Breast epithelium (tissue), 4 donors: Measurements from ENCODE around the gene DNAH7. TPM values are rescaled to one million over a fixed set of nuclear protein-coding genes. Genes with fewer than 3 reads are reported as not detected.

Source experiments
- DNase-seq, 2 donors: peaks; one replicate each; pipeline ENCODE4 v3.0.0-alpha.2; 2019; ENCODE audit warnings: low spot score in 2 of 2
- H3K27ac ChIP-seq, 2 donors: fragments of 200-600 bp; sonication (generic) in 1 of 2; one replicate each; pipeline ENCODE4 v1.5.1; 2016 to 2019; ENCODE audit warnings: mild to moderate bottlenecking in 1 of 2
- H3K27me3 ChIP-seq, 2 donors: fragments of 200-600 bp; sonication (generic) in 1 of 2; one replicate each; pipeline versions ENCODE4 v1.5.1 to v1.6.0; 2017 to 2019; ENCODE audit warnings: control low read depth in 1 of 2, mild to moderate bottlenecking in 1 of 2
- H3K36me3 ChIP-seq: fragments of 200-600 bp; one replicate; pipeline ENCODE4 v1.5.1; 2019
- H3K4me1 ChIP-seq, 2 donors: fragments of 200-600 bp; sonication (generic); one replicate each; pipeline ENCODE4 v1.5.1; 2016 to 2019; ENCODE audit warnings: control low read depth in 1 of 2
- H3K4me3 ChIP-seq, 3 donors: fragments of 200-600 bp; sonication (generic); 1 replicate in 2 of 3; 2 replicates in 1 of 3; pipeline ENCODE4 v1.5.1; 2016 to 2019; ENCODE audit warnings: mild to moderate bottlenecking in 3 of 3, moderate library complexity in 2 of 3
- H3K9me3 ChIP-seq, 2 donors: fragments of 200-600 bp; sonication (generic) in 1 of 2; one replicate each; pipeline ENCODE4 v1.5.1; 2016 to 2019; ENCODE audit warnings: control low read depth in 1 of 2
- POLR2A ChIP-seq: fragments of 450-650 bp; IDR thresholded peaks from one replicate; pipeline ENCODE4 v1.6.1; 2016; ENCODE audit warnings: antibody characterized with exemption, mild to moderate bottlenecking, moderate library complexity
- POLR2AphosphoS5 ChIP-seq, 3 donors: sonication (generic); formaldehyde crosslinking; IDR thresholded peaks; one replicate each; pipeline ENCODE4 v1.6.1; 2017; ENCODE audit warnings: antibody characterized with exemption in 3 of 3
- intact Hi-C: fragments of 100-400 bp; cut with DNase I; formaldehyde crosslinking; loops from one replicate; pipeline ENCODE4 v1.15.1; 2023; ENCODE audit warnings: low total_unique reads
- total RNA-seq, 3 donors: library from RNA; depleted of rRNA; stranded (reverse); fragments of >200 nt; gene quantifications; one replicate each; pipeline ENCODE4 v1.1.0, GENCODE V29; 2016
- TF ChIP-seq, protein P1 (sequence below), 3 donors: fragments of 450-650 bp; IDR thresholded peaks; one replicate each; pipeline ENCODE4 v1.5.1; 2016 to 2017; ENCODE audit warnings: antibody characterized with exemption in 3 of 3, mild to moderate bottlenecking in 3 of 3, moderate library complexity in 3 of 3

Gene DNAH7
- total RNA-seq, 3 donors from 2014 or later, result 1.3 to 10.5 (median 7.2) TPM

DNA sequence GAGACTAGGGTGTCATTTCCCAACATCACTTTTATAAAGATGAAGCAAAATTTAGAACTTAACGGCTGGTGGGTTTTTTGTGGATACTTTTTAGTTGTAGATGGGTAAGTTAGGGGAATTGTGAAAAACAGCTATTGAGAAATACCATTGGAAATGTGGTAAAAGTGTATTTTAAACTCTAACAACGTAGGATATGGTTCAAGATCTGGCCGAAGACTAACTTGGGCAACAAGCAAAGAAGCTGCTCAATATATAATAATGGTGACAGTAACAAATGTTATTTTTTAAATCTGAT lies 1.6 kb downstream of the DNAH7 start:
- Histone ChIP-seq H3K27me3 (no peaks in the 10 kb centered on the region), H3K27ac (no peak overlapping the region), H3K4me3 (no peak overlapping the region), H3K9me3 (no peaks in the 10 kb centered on the region), H3K36me3 (no peaks in the 10 kb centered on the region), H3K4me1 (no peaks in the 10 kb centered on the region)
- intact Hi-C loops, result no loop called here
- no peak for TF ChIP-seq POLR2A
- TF ChIP-seq, protein P1, sequence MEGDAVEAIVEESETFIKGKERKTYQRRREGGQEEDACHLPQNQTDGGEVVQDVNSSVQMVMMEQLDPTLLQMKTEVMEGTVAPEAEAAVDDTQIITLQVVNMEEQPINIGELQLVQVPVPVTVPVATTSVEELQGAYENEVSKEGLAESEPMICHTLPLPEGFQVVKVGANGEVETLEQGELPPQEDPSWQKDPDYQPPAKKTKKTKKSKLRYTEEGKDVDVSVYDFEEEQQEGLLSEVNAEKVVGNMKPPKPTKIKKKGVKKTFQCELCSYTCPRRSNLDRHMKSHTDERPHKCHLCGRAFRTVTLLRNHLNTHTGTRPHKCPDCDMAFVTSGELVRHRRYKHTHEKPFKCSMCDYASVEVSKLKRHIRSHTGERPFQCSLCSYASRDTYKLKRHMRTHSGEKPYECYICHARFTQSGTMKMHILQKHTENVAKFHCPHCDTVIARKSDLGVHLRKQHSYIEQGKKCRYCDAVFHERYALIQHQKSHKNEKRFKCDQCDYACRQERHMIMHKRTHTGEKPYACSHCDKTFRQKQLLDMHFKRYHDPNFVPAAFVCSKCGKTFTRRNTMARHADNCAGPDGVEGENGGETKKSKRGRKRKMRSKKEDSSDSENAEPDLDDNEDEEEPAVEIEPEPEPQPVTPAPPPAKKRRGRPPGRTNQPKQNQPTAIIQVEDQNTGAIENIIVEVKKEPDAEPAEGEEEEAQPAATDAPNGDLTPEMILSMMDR (IDR thresholded peaks at IDR 0.05), result peak in 1 of 3 donors; percentile 3
- no peak for DNase-seq

DNA sequence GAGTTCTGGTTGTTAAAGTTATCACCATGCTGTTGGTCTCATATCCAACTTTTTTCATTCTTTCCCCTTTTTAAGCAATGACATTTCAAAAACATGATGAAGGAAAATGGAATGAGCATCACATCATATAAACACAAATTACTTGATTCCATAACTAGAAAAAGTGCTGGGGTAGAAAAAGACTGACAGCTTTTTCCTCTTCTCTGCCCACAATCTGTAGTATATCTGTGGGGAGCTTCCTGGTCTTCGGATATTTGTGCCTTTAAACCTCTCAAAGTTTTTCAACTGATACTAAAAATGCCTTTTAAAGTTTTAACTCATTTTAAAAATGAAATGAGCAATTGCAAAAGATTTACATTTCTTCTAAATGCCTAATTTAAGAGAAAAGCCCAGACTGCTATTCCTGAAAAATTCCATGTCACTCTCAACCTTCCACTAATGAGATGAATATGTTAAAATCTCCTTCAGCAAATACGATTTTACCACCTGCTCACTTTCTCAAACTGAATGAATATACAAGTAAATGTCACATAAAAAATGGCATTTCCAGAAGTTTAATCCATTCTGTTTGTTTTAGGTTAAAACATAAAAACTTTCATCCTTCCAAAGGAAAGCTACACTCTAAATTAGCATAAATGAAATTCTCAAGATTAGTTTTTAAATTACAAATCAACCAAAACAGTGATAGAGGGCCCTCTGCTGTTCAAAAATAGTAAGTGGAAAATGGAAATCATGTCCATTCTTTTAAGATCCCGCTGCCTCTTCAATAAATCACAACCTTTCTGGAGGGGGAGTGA lies 2.1 kb downstream of the DNAH7 start:
- no peaks in the 10 kb centered on the region for H3K9me3 ChIP-seq
- H3K4me1 ChIP-seq, result no peaks in the 10 kb centered on the region
- intact Hi-C loops, result no loop called here
- TF ChIP-seq, protein P1 (IDR thresholded peaks at IDR 0.05), result peak; percentile 15 to 55 (median 49)
- no peak for TF ChIP-seq POLR2AphosphoS5 (IDR thresholded peaks at IDR 0.05)
- H3K4me3 ChIP-seq, result no peak overlapping the region
- no peaks in the 10 kb centered on the region for H3K27me3 ChIP-seq
- H3K27ac ChIP-seq, result no peak overlapping the region
- H3K36me3 ChIP-seq, result no peaks in the 10 kb centered on the region
- no peak for DNase-seq

DNA sequence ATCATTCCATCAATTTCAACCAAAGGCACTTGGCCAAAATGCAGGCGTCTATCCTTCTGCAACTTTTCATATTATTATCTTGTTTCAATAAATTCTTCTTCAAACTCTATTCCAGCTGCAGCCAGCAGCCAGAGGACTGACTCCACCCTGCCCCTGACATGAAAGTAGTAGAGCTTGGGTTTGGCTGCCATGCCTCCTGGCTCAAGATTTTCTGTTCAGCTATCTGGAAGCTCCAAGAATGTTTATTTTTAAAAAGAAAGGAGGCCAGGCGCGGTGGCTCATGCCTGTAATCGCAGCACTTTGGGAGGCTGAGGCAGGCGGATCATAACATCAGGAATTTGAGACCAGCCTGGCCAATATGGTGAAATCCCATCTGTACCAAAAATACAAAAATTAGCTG lies 4.9 kb downstream of the DNAH7 start:
- no peak for DNase-seq
- Histone ChIP-seq H3K27ac (no peak overlapping the region), H3K27me3 (no peaks in the 10 kb centered on the region), H3K9me3 (no peaks in the 10 kb centered on the region), H3K4me1 (no peaks in the 10 kb centered on the region), H3K36me3 (no peaks in the 10 kb centered on the region), H3K4me3 (no peak overlapping the region)
- intact Hi-C loops, result no loop called here
- TF ChIP-seq POLR2A (no peak), POLR2AphosphoS5 (IDR thresholded peaks at IDR 0.05) (no peak)
- TF ChIP-seq, protein P1 (IDR thresholded peaks at IDR 0.05), result no peak

DNA sequence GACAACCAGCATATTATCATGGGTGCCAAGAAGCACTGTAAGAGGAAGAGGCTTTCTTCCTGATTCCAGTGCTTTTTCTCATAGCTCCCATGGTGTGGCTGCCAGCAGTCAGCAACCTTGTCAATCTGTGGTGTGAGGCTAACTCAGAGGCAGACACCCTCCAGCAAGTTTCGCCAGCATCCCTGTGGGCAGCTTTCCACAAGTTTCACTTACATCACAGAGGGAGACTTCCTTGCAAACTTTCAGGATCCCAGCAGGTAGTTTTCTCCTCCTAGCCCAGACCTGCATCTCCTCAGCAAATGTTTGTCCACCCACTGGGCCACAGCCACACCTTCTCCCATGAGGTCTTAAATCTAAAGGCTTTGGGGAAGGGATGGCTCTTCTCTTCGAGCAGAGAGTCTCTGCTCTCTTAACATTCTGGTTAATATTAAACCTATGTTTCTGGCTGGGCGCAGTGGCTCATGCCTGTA lies 9.1 kb downstream of the DNAH7 start:
- Histone ChIP-seq H3K4me1 (no peaks in the 10 kb centered on the region), H3K27ac (no peak overlapping the region), H3K4me3 (no peak overlapping the region), H3K9me3 (no peaks in the 10 kb centered on the region), H3K36me3 (no peaks in the 10 kb centered on the region), H3K27me3 (no peaks in the 10 kb centered on the region)
- no peak for TF ChIP-seq POLR2A
- TF ChIP-seq, protein P1 (IDR thresholded peaks at IDR 0.05), result no peak
- TF ChIP-seq POLR2AphosphoS5 (IDR thresholded peaks at IDR 0.05), result no peak
- intact Hi-C loops, result no loop called here
- DNase-seq, result peak in 1 of 2 donors; percentile 24

DNA sequence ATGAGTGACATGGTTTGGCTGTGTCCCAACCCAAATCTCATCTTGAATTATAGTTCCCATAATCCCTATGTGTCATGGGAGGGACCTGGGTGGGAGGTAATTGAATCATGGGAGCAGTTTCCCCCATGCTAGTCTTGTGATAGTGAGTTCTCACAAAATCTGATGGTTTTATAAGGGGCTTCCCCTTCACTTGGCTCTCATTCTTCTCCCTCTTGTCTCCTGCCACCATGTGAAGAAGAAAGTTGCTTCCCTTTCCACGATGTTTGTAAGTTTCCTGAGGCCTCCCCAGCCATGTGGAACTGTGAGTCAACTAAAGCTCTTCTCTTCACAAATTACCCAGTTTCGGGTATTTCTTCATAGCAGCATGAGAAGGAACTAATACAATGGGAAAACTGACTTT lies 14.0 kb downstream of the DNAH7 start:
- Histone ChIP-seq H3K36me3 (no peaks in the 10 kb centered on the region), H3K9me3 (no peaks in the 10 kb centered on the region), H3K4me3 (no peak overlapping the region), H3K27ac (no peak overlapping the region), H3K27me3 (no peaks in the 10 kb centered on the region), H3K4me1 (no peaks in the 10 kb centered on the region)
- DNase-seq, result no peak
- intact Hi-C loops, result no loop called here
- TF ChIP-seq POLR2A (no peak), POLR2AphosphoS5 (IDR thresholded peaks at IDR 0.05) (no peak)
